Measurements from ENCODE around the gene GTF2F2. TPM values are rescaled to one million over a fixed set of nuclear protein-coding genes. Genes with fewer than 3 reads are reported as not detected.
A peak's percentile ranks its signal among the peaks of the same experiment; 100 is the strongest.

Gene GTF2F2, protein sequence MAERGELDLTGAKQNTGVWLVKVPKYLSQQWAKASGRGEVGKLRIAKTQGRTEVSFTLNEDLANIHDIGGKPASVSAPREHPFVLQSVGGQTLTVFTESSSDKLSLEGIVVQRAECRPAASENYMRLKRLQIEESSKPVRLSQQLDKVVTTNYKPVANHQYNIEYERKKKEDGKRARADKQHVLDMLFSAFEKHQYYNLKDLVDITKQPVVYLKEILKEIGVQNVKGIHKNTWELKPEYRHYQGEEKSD
- total RNA-seq = 17.2 TPM

DNA sequence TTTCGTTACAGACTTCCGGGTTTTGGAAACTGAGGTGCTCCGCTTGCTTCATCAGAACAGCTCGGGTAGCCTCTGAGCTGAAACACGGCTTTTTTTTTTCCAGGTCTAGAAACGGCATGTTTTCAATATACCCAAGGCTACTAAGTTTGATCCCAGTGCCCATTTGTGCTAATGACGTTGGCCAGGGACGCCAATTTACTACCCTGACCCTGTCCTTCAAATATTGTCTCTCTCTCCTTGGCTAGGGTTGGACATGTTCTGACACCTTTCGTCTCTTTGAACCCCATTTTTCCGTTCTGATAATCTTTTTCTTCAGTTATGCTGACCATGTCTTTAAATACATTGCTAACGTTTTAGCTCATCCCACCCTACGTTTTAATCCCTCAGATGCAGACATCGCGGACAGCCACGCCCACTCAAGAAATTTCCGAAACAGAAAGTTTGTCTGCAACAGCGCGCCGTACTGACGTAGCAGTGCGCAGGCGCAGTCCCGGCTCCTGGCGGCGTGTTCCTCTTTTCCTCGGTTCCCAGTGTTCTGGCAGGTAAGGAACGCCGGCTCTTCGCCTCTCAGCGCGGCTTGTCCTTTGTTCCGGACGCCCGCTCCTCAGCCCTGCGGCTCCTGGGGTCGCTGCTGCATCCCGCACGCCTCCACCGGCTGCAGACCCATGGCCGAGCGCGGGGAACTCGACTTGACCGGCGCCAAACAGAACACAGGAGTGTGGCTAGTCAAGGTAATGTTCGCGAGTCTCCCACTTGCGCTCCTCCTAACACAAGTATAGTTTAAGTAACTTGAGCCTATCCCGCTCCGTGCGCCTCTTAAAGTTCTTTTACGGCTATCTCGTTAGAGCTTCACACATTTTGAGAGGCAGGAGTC is at the start of gene GTF2F2:
TSS of gene GTF2F2 (plus strand) at position 520 of the 874 bp plus-strand sequence. CDS start at position 666, 146 bp downstream.
- H3K9me3 ChIP-seq (ENCODE audit: low read depth, low read length) = no peaks in the 10 kb centered on the region
- no peaks in the 10 kb centered on the region for H3K27me3 ChIP-seq (ENCODE audit: insufficient read depth, low read length)
- H3K4me3 ChIP-seq (ENCODE audit: low read length) = peak within 1 kb of the TSS; percentile 67
- H3K4me1 ChIP-seq (ENCODE audit: insufficient read depth, low read length) = peaks cover 22% of the 10 kb centered on the region

DNA sequence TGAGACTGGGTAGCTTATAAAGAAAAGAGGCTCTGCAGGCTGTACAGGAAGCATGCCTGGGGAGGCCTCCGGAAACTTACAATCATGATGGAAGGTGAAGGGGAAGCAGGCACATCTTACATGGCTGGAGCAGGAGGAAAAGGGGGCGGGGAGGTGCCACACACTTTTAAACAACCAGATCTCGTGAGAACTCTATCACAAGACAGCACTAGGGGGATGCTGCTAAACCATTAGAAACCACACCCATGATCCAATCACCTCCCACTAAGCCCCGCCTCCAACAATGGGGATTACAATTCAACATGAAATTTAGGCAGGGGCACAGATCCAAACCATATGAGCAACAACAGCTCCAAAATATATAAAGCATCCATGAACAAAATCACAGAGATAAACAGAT is 46.5 kb upstream of the GTF2F2 start:
- no peaks in the 10 kb centered on the region for H3K27me3 ChIP-seq (ENCODE audit: insufficient read depth, low read length)
- no peaks in the 10 kb centered on the region for H3K4me1 ChIP-seq (ENCODE audit: insufficient read depth, low read length)
- H3K9me3 ChIP-seq (ENCODE audit: low read depth, low read length) = no peaks in the 10 kb centered on the region
- H3K4me3 ChIP-seq (ENCODE audit: low read length) = no peak overlapping the region

DNA sequence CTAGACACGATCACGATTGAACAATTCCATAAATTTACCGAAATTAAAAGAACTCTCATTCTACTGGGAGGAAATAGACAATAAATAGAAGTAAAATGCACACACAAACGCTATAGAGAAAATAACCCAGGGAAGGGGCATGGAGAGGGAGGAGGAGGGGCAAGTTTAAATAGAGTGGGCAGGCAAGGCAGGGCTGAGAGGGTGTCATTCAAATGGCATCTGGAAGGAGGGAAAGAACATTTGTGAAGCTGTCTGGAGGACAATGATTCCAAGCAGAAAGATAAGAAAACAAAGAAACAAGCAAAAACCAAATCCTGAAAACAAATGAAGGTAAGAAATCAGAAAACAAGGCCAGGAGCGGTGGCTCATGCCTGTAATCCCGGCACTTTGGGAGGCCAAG is 45.6 kb upstream of the GTF2F2 start:
- no peaks in the 10 kb centered on the region for H3K27me3 ChIP-seq (ENCODE audit: insufficient read depth, low read length)

DNA sequence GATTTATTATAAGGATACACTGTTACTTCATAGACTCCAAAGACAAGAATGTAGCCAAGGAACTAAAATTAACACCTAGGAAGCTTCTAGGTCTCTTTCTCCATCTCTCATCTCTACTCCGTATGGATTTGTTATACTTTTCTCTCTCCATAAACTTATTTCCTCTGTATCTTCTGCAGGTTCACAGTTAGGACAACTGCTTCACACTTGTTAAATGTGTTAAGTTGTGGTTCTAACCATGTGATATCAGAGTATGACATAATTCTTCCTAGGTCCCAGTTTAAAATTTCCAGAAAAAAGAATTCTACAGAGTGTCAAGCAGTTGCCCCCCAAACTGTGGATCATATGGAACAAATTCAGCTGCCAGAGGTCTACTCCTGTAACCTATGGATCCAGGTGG is 42.3 kb upstream of the GTF2F2 start:
- H3K4me3 ChIP-seq (ENCODE audit: low read length) = no peak overlapping the region
- H3K4me1 ChIP-seq (ENCODE audit: insufficient read depth, low read length) = no peaks in the 10 kb centered on the region
- no peaks in the 10 kb centered on the region for H3K27me3 ChIP-seq (ENCODE audit: insufficient read depth, low read length)
- H3K9me3 ChIP-seq (ENCODE audit: low read depth, low read length) = no peaks in the 10 kb centered on the region

More for the DNA sequence above, 45.6 kb upstream of the GTF2F2 start:
- Histone ChIP-seq H3K9me3 (ENCODE audit: low read depth, low read length) (no peaks in the 10 kb centered on the region), H3K4me1 (ENCODE audit: insufficient read depth, low read length) (no peaks in the 10 kb centered on the region), H3K4me3 (ENCODE audit: low read length) (no peak overlapping the region)

DNA sequence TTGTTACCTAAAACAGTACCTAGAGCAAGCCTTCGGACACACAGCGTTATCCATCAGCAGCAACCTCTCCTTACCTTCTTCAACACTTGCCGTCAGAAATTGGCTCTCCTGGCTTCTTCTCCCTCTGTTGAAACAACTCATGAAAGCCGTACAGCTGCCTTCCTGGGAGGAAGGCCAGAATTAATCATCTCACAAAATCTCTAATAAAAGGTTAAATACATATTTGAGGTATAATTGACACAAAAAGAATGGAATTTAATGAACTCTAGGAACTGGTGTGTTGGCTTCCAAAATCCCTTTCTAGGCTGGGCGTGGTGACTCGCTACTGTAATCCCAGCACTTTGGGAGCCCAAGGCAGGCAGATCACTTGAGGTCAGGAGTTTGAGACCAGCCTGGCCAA is 37.3 kb upstream of the GTF2F2 start:
- Histone ChIP-seq H3K4me1 (ENCODE audit: insufficient read depth, low read length) (no peaks in the 10 kb centered on the region), H3K9me3 (ENCODE audit: low read depth, low read length) (no peaks in the 10 kb centered on the region), H3K4me3 (ENCODE audit: low read length) (no peak overlapping the region), H3K27me3 (ENCODE audit: insufficient read depth, low read length) (no peaks in the 10 kb centered on the region)

DNA sequence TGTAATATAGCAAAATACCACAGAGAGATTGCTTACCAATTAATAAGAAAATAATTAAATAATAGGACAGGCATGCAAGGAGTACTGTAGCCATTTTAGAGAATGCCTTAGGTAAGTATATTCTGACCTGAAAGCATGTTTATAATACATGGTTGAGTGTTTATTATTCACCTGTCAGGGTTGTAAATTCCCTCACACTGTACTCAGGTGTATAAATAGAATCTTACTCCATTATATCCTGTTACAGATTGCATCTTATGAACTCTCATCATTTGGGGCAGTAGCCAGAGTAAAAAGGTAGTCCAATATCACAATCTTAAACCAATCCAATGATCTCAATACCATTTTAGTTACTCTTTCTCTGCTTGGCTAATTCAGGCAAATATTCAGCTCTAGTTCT is 35.8 kb upstream of the GTF2F2 start:
- no peak overlapping the region for H3K4me3 ChIP-seq (ENCODE audit: low read length)
- H3K27me3 ChIP-seq (ENCODE audit: insufficient read depth, low read length) = no peaks in the 10 kb centered on the region
- H3K9me3 ChIP-seq (ENCODE audit: low read depth, low read length) = no peaks in the 10 kb centered on the region
- no peaks in the 10 kb centered on the region for H3K4me1 ChIP-seq (ENCODE audit: insufficient read depth, low read length)

DNA sequence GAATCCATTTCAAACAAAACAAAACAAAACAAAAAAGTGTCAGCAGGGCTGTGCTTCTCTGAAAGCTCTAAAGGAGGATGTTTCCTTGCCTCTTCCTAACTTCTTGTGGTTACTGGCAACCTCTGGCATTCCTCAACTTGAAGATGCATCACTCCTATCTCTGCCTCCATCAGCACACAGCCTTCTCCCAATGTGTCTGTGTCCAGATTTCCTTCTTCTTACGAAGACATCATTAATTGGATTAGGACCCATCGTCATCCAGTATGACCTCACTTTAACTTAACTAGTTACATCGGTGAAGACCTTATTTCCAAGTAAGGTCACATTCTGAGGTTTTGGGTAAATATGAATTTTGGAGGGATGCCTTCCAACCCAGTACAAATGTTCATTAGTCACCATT is 33.8 kb upstream of the GTF2F2 start:
- H3K27me3 ChIP-seq (ENCODE audit: insufficient read depth, low read length) = no peaks in the 10 kb centered on the region
- no peaks in the 10 kb centered on the region for H3K9me3 ChIP-seq (ENCODE audit: low read depth, low read length)
- no peak overlapping the region for H3K4me3 ChIP-seq (ENCODE audit: low read length)
- no peaks in the 10 kb centered on the region for H3K4me1 ChIP-seq (ENCODE audit: insufficient read depth, low read length)

DNA sequence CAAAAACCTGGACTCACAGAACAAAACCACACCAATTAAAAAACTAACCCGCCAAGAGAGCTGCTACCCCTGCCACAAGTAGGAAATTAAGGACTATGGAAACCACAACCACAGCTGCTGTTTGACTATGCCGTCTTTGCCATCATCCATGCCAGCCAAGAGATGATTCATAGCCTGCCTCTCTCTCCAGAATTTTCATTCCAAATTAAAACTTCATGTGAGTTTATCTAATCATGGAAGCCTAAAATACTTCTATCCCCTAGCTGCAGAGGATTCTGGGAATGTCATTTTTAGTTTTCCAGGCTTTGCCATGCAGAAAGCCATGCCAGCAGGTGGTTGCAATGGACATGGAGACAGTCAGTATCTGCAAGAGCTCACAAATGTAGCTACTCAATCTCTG is 27.6 kb upstream of the GTF2F2 start:
- no peaks in the 10 kb centered on the region for H3K9me3 ChIP-seq (ENCODE audit: low read depth, low read length)
- H3K4me3 ChIP-seq (ENCODE audit: low read length) = no peak overlapping the region
- no peaks in the 10 kb centered on the region for H3K4me1 ChIP-seq (ENCODE audit: insufficient read depth, low read length)
- no peaks in the 10 kb centered on the region for H3K27me3 ChIP-seq (ENCODE audit: insufficient read depth, low read length)

DNA sequence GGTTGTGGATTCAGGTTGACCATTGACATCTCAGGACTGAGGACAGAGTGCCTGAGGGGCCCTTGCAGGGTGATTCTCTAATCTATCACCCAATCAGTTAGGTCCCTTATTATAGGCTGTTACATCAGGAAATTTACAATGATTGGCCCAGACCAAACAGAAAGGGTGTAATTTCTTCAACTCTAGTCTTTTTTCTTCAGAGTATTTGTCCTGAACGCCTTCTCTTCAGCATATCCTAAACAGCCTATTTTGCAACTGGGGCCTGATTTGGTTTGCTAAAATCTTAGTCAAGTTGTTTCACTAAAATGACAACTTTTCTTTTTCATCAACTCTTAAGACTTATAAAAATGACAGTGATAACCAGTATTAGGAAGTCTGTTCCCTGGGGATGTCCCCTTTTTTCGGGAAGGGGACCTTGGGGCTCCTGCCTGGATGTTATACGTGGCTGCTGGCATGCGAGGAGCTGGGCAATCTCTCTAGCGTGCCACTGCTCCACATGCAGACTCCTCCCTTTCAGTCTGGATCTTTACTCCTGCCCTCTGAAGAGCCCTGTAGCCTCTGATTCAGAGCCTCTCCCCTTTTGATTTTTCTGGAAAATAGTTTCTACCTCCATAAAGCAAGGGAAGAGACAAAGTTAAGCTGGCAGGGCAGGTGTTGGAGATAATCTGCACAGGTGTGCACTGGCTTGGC is 19.6 kb upstream of the GTF2F2 start:
- no peak overlapping the region for H3K4me3 ChIP-seq (ENCODE audit: low read length)
- no peaks in the 10 kb centered on the region for H3K9me3 ChIP-seq (ENCODE audit: low read depth, low read length)
- H3K4me1 ChIP-seq (ENCODE audit: insufficient read depth, low read length) = no peaks in the 10 kb centered on the region
- no peaks in the 10 kb centered on the region for H3K27me3 ChIP-seq (ENCODE audit: insufficient read depth, low read length)

DNA sequence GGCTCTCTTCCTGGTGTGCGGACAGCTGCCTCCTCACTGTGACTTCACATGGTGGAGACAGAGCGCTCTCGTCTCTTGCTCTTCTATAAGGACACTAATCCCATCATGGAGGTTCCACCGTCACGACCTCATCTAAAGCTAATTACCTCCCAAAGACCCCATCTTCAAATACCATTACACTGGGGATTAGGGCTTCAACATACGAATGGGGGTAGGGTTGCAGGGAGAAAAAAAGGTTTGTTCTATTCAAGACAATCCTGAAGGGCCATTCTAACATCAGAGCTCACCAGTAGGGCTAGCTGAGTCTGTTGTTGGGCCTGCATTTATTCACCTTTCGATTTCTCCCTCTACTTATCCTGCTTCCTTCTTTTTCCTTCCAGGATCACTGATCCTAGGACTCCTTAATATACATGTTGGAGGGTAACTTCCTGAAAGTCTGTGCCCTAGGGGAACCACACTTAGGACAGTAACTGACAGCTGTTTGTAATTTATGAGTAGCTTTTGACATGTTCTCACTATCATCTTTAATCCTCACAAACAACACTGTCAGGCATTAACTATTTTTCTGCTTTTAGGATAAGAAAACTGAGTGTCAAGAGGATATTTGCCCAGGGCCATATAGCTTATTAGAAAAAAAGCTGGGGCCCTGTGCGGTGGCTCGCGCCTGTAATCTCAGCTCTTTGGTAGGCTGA is 18.8 kb upstream of the GTF2F2 start:
- Histone ChIP-seq H3K27me3 (ENCODE audit: insufficient read depth, low read length) (no peaks in the 10 kb centered on the region), H3K9me3 (ENCODE audit: low read depth, low read length) (no peaks in the 10 kb centered on the region), H3K4me3 (ENCODE audit: low read length) (no peak overlapping the region), H3K4me1 (ENCODE audit: insufficient read depth, low read length) (no peaks in the 10 kb centered on the region)

DNA sequence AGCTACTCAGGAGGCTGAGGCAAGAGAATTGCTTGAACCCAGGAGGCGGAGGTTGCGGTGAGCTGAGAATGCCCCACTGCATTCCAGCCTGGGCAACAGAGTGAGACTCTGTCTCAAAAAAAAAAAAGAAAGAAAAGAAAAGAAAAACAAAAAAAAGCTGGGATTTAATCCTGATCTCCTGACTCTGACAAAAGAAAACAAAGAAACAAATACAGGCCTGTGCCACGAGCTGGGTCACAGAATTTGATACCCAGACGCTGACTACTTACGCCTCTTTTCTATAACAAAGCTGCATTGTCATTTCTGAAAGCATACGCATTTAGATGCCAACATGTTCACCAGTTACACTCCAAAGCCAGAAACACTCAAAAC is 18.2 kb upstream of the GTF2F2 start:
- no peaks in the 10 kb centered on the region for H3K9me3 ChIP-seq (ENCODE audit: low read depth, low read length)
- no peak overlapping the region for H3K4me3 ChIP-seq (ENCODE audit: low read length)
- no peaks in the 10 kb centered on the region for H3K27me3 ChIP-seq (ENCODE audit: insufficient read depth, low read length)
- H3K4me1 ChIP-seq (ENCODE audit: insufficient read depth, low read length) = no peaks in the 10 kb centered on the region

DNA sequence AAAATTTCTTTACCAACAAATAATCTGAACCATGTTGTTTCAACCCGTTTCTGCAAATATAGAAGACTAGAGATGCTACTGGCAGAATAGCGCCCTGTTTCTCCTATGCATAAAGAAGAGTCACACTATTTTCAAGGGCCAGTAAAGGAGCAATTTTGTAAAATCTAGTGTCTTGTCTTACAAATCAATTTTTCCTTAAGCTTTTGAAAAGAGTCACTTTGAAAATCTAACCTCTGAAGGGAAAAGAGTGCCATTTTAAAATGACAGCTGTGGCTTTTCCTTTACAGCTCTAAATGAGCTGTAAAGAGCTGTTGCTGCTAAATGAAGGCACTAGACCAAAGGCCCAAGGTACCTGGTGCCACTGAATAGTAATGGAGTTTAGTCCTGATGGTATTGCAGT is 16.9 kb upstream of the GTF2F2 start:
- Histone ChIP-seq H3K4me1 (ENCODE audit: insufficient read depth, low read length) (no peaks in the 10 kb centered on the region), H3K27me3 (ENCODE audit: insufficient read depth, low read length) (no peaks in the 10 kb centered on the region), H3K9me3 (ENCODE audit: low read depth, low read length) (no peaks in the 10 kb centered on the region), H3K4me3 (ENCODE audit: low read length) (no peak overlapping the region)

DNA sequence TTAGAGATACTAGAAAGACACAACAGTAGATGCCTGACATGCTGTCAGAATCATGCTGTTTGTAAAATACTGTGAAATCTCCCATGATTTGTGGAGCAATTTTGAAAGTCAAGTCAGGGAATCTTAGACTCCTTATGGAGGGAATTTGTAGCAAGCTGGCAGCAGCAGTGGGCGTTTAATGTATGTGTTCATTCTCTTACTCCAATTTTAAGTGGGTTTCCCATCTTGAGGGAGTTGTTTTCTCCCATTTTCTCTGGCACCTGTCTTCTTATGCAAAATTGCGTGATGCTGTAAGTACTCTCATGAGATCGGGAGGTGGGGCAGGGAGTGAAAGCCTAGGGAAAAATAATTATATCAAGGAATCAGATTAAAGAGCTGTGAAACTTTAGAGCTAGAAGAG is 16.0 kb upstream of the GTF2F2 start:
- H3K9me3 ChIP-seq (ENCODE audit: low read depth, low read length) = no peaks in the 10 kb centered on the region
- H3K4me1 ChIP-seq (ENCODE audit: insufficient read depth, low read length) = no peaks in the 10 kb centered on the region
- no peaks in the 10 kb centered on the region for H3K27me3 ChIP-seq (ENCODE audit: insufficient read depth, low read length)
- no peak overlapping the region for H3K4me3 ChIP-seq (ENCODE audit: low read length)

DNA sequence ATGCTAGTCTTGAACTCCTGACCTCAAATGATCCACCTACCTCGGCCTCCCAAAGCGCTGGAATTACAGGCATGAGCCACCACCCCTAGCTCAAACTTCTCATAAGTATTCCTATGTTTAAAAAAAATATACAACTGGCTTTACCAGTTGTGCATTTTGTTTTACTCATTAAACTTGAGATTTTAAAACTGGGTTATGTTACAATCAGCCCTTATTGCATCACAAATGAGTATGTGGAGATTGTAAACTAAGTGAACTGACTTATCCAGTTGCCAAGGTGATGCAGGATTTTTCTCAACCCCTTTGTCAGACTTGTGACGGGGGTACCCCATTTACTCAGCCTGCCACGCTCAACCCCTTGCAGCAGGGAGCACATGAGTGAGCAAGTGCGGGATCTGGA is 14.4 kb upstream of the GTF2F2 start:
- no peak overlapping the region for H3K4me3 ChIP-seq (ENCODE audit: low read length)
- no peaks in the 10 kb centered on the region for H3K9me3 ChIP-seq (ENCODE audit: low read depth, low read length)
- H3K4me1 ChIP-seq (ENCODE audit: insufficient read depth, low read length) = no peaks in the 10 kb centered on the region
- no peaks in the 10 kb centered on the region for H3K27me3 ChIP-seq (ENCODE audit: insufficient read depth, low read length)

DNA sequence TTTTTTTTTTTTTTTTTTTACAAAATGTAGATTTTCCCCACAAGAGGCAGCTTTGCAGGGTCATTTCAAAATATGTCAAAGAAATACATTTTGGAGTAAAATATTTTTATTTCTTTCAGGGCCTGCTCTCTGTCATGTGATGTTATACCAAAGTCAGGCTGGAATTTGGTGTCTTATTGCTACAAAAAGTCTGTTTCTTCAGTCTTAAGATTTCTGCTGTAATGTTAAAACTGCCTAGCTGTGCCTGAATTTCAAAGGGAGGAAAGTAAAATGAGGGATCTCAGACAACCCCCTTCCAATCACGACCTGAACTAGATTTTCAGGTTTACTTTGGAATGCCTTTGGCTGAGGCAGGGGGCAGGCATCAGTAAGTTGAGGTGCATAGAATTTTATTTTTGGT is 12.8 kb upstream of the GTF2F2 start:
- Histone ChIP-seq H3K4me3 (ENCODE audit: low read length) (no peak overlapping the region), H3K27me3 (ENCODE audit: insufficient read depth, low read length) (no peaks in the 10 kb centered on the region), H3K4me1 (ENCODE audit: insufficient read depth, low read length) (no peaks in the 10 kb centered on the region), H3K9me3 (ENCODE audit: low read depth, low read length) (no peaks in the 10 kb centered on the region)
